Effector memory CD8-positive, alpha-beta T cell (primary cell): Measurements from ENCODE around the gene ATP4A.

Source experiments
- ATAC-seq: fragments of 150-1000 bp; cut with Tn5 transposase; replicated peaks from 2 replicates; pipeline ENCODE4 v1.10.0; 2021; ENCODE audit warnings: mild to moderate bottlenecking, moderate library complexity
- DNase-seq, 3 experiments: peaks; one replicate each; pipeline ENCODE4 v3.0.0; 2021
- H3K27ac Mint-ChIP-seq, 2 donors: one replicate each; pipeline ENCODE4 v1.8.0; 2022; ENCODE audit warnings: mild to moderate bottlenecking in 2 of 2, mixed read lengths in 2 of 2, moderate library complexity in 2 of 2
- H3K27me3 Mint-ChIP-seq, 2 donors: one replicate each; pipeline ENCODE4 v1.8.0; 2022; ENCODE audit warnings: mixed read lengths in 2 of 2
- H3K36me3 Mint-ChIP-seq: one replicate; pipeline ENCODE4 v1.8.0; 2022; ENCODE audit warnings: mild to moderate bottlenecking, moderate library complexity, mixed read lengths; ENCODE audit not compliant: insufficient read depth
- H3K4me1 Mint-ChIP-seq, 2 donors: one replicate each; pipeline ENCODE4 v1.8.0; 2022; ENCODE audit warnings: low read depth in 2 of 2, mixed read lengths in 2 of 2
- H3K4me3 Mint-ChIP-seq, 2 donors: one replicate each; pipeline ENCODE4 v1.8.0; 2022; ENCODE audit warnings: mild to moderate bottlenecking in 2 of 2, mixed read lengths in 2 of 2, moderate library complexity in 2 of 2
- H3K9me3 Mint-ChIP-seq, 2 donors: one replicate each; pipeline ENCODE4 v1.8.0; 2022; ENCODE audit warnings: mixed read lengths in 2 of 2

Gene ATP4A

GRCh38 chr19:35551091-35551810 is 12.2 kb downstream of the ATP4A start:
- no peaks in the 10 kb centered on the region for H3K27me3 Mint-ChIP-seq
- ATAC-seq = no peak

GRCh38 chr19:35549879-35550523 is 13.5 kb downstream of the ATP4A start:
- Mint-ChIP-seq H3K4me1 (peaks cover 17 to 29% of the 10 kb centered on the region in 2 donors), H3K9me3 (no peaks in the 10 kb centered on the region), H3K27ac (peak overlapping the region in 1 of 2 donors; percentile 18), H3K4me3 (no peak overlapping the region), H3K27me3 (no peaks in the 10 kb centered on the region), H3K36me3 (peaks cover 12% of the 10 kb centered on the region)
- no peak for DNase-seq
- no peak for ATAC-seq

More at GRCh38 chr19:35551091-35551810, 12.2 kb downstream of the ATP4A start:
- H3K9me3 Mint-ChIP-seq = no peaks in the 10 kb centered on the region
- no peak overlapping the region for H3K27ac Mint-ChIP-seq
- peaks cover 14 to 23% of the 10 kb centered on the region in 2 donors for H3K4me1 Mint-ChIP-seq
- H3K36me3 Mint-ChIP-seq = peaks cover 7% of the 10 kb centered on the region
- DNase-seq = no peak
- no peak overlapping the region for H3K4me3 Mint-ChIP-seq

GRCh38 chr19:35549174-35549788 is 14.2 kb downstream of the ATP4A start:
- peaks cover 24 to 35% of the 10 kb centered on the region in 2 donors for H3K4me1 Mint-ChIP-seq
- no peaks in the 10 kb centered on the region for H3K27me3 Mint-ChIP-seq
- H3K36me3 Mint-ChIP-seq = peaks cover 15% of the 10 kb centered on the region
- H3K4me3 Mint-ChIP-seq = no peak overlapping the region
- DNase-seq (peak; percentile 47 to 58 (median 57)), ATAC-seq (no peak)
- no peaks in the 10 kb centered on the region for H3K9me3 Mint-ChIP-seq
- H3K27ac Mint-ChIP-seq = peak overlapping the region in 1 of 2 donors; percentile 18

GRCh38 chr19:35546532-35546931 is 16.9 kb downstream of the ATP4A start:
- H3K4me3 Mint-ChIP-seq = peak overlapping the region; percentile 91 to 94
- ATAC-seq (no peak), DNase-seq (no peak)
- peaks cover 16% of the 10 kb centered on the region for H3K36me3 Mint-ChIP-seq
- peaks cover 24 to 35% of the 10 kb centered on the region in 2 donors for H3K4me1 Mint-ChIP-seq
- H3K27ac Mint-ChIP-seq = peak overlapping the region; percentile 88 to 94
- no peaks in the 10 kb centered on the region for H3K9me3 Mint-ChIP-seq
- no peaks in the 10 kb centered on the region for H3K27me3 Mint-ChIP-seq

GRCh38 chr19:35545855-35546381 is 17.5 kb downstream of the ATP4A start:
- Mint-ChIP-seq H3K9me3 (no peaks in the 10 kb centered on the region), H3K36me3 (peaks cover 16% of the 10 kb centered on the region), H3K4me1 (peaks cover 24 to 35% of the 10 kb centered on the region in 2 donors), H3K27ac (peak overlapping the region; percentile 88 to 94), H3K4me3 (peak overlapping the region; percentile 91 to 94), H3K27me3 (no peaks in the 10 kb centered on the region)
- ATAC-seq (peak; percentile 85), DNase-seq (peak; percentile 47 to 68 (median 67))

- peaks cover 16% of the 10 kb centered on the region for H3K36me3 Mint-ChIP-seq
Measured at GRCh38 chr19:35545001-35545854, 18.2 kb downstream of the ATP4A start, which contains the start of gene TMEM147. TMEM147 (plus strand) TSS chr19:35545626; CDS start chr19:35545740, 114 bp downstream.

GRCh38 chr19:35544110-35544802 is 19.2 kb downstream of the ATP4A start:
- Mint-ChIP-seq H3K9me3 (no peaks in the 10 kb centered on the region), H3K27ac (peak overlapping the region; percentile 88 to 94), H3K4me1 (peaks cover 26 to 33% of the 10 kb centered on the region in 2 donors), H3K36me3 (peaks cover 16% of the 10 kb centered on the region), H3K4me3 (peak overlapping the region; percentile 91 to 94), H3K27me3 (no peaks in the 10 kb centered on the region)
- ATAC-seq (no peak), DNase-seq (no peak)

More at GRCh38 chr19:35545001-35545854, 18.2 kb downstream of the ATP4A start, which contains the start of gene TMEM147:
- Mint-ChIP-seq H3K27me3 (no peaks in the 10 kb centered on the region), H3K4me1 (peaks cover 26 to 35% of the 10 kb centered on the region in 2 donors), H3K9me3 (no peaks in the 10 kb centered on the region), H3K27ac (peak within 1 kb of the TSS; percentile 88 to 94), H3K4me3 (peak within 1 kb of the TSS; percentile 91 to 94)
- ATAC-seq (peak; percentile 77), DNase-seq (peak; percentile 68 to 72 (median 70))

- DNase-seq = no peak
Measured at GRCh38 chr19:35543280-35544109, 20.0 kb downstream of the ATP4A start.

GRCh38 chr19:35542209-35542608 is 21.2 kb downstream of the ATP4A start:
- H3K36me3 Mint-ChIP-seq = peaks cover 16% of the 10 kb centered on the region
- H3K27ac Mint-ChIP-seq = no peak overlapping the region
- ATAC-seq (no peak), DNase-seq (no peak)
- no peak overlapping the region for H3K4me3 Mint-ChIP-seq
- H3K27me3 Mint-ChIP-seq = peaks cover 2% of the 10 kb centered on the region in 2 donors
- no peaks in the 10 kb centered on the region for H3K9me3 Mint-ChIP-seq
- peaks cover 16 to 22% of the 10 kb centered on the region in 2 donors for H3K4me1 Mint-ChIP-seq

More at GRCh38 chr19:35543280-35544109, 20.0 kb downstream of the ATP4A start:
- no peak for ATAC-seq
- Mint-ChIP-seq H3K36me3 (peaks cover 16% of the 10 kb centered on the region), H3K27ac (peak overlapping the region in 1 of 2 donors; percentile 32), H3K27me3 (no peaks in the 10 kb centered on the region), H3K9me3 (no peaks in the 10 kb centered on the region), H3K4me1 (peaks cover 18 to 25% of the 10 kb centered on the region in 2 donors), H3K4me3 (no peak overlapping the region)

- Mint-ChIP-seq H3K4me3 (no peak overlapping the region), H3K27ac (peak overlapping the region; percentile 39 to 46), H3K9me3 (no peaks in the 10 kb centered on the region), H3K36me3 (peaks cover 4% of the 10 kb centered on the region), H3K27me3 (peaks cover 10 to 13% of the 10 kb centered on the region in 2 donors), H3K4me1 (peaks cover 7 to 11% of the 10 kb centered on the region in 2 donors)
- DNase-seq (no peak), ATAC-seq (no peak)
Measured at GRCh38 chr19:35540356-35540927, 23.0 kb downstream of the ATP4A start.

GRCh38 chr19:35539850-35540249 is 23.6 kb downstream of the ATP4A start:
- peaks cover 5 to 9% of the 10 kb centered on the region in 2 donors for H3K4me1 Mint-ChIP-seq
- peak overlapping the region; percentile 39 to 46 for H3K27ac Mint-ChIP-seq
- DNase-seq = no peak
- peaks cover 4% of the 10 kb centered on the region for H3K36me3 Mint-ChIP-seq
- no peak for ATAC-seq
- H3K9me3 Mint-ChIP-seq = no peaks in the 10 kb centered on the region
- H3K27me3 Mint-ChIP-seq = peaks cover 13 to 16% of the 10 kb centered on the region in 2 donors
- H3K4me3 Mint-ChIP-seq = no peak overlapping the region
